ENCODE data around the gene RNF223.

Gene RNF223

DNA sequence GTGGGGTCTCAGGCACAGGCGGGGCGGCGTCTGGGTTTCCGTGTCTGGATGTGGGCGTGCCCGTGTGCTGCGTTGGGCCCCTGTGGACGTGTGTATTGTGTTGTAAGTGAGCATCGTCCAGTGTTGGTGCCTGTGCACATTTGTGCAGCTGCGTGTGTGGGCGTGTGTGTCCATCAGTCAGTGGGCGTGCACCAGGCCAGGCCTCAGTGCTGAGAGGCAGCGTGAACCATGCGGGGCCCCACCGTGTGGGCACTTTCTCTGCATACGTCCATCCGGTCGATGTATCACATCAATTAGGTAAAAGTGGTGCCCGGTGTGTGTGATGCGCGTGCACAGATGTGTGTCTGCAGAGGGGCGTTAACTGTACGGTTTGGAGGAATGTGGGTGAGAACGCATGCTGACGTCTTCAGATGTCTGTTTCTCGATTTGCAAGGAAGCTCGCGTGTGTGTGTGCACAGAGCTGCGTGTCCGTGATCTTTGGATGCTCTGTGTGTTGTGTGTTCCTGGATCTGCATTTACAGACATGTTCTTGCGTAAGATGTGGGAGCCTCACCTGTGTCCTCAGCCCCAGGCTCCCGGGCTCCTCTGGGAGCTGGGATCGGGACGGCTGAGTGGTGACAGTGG, 29.5 kb downstream of the RNF223 start:
- Histone ChIP-seq H3K4me2 (ENCODE audit: insufficient read depth, low read length, poor library complexity, severe bottlenecking) (no peak overlapping the region), H4K8ac (ENCODE audit: low read depth, low read length) (no peak overlapping the region), H3K18ac (ENCODE audit: low read length) (peak overlapping the region; percentile 11), H3K79me1 (ENCODE audit: low read depth, low read length) (peaks cover 34% of the 10 kb centered on the region), H2BK120ac (ENCODE audit: low read depth, low read length) (no peak overlapping the region), H3K9ac (ENCODE audit: low read depth, low read length, poor library complexity) (no peak overlapping the region), H3K23ac (ENCODE audit: low read depth, low read length, poor library complexity) (peak overlapping the region; percentile 6), H2BK5ac (ENCODE audit: low read length) (no peak overlapping the region), H3K4me1 (ENCODE audit: control insufficient read depth in 2 of 2, insufficient read depth in 1 of 2, low read depth in 1 of 2, low read length in 2 of 2) (peaks cover 0 to 7% of the 10 kb centered on the region in 2 donors), H3K27ac (replicated peaks; ENCODE audit: low read length) (no peak overlapping the region), H3K4me3 (ENCODE audit: low read length in 2 of 2) (no peak overlapping the region), H3K27me3 (ENCODE audit: control insufficient read depth in 3 of 3, insufficient read depth in 3 of 3, low read depth in 1 of 3, low read length in 3 of 3) (no peaks in the 10 kb centered on the region), H3K9me3 (replicated peaks in 1 of 2; ENCODE audit: control insufficient read depth in 2 of 2, insufficient read depth in 1 of 2, low read depth in 1 of 2, low read length in 2 of 2) (no peaks in the 10 kb centered on the region), H2BK12ac (ENCODE audit: low read length) (no peak overlapping the region), H3K14ac (ENCODE audit: low read length) (no peak overlapping the region), H4K91ac (ENCODE audit: low read depth, low read length, poor library complexity) (no peak overlapping the region), H3K36me3 (replicated peaks in 1 of 2; ENCODE audit: control insufficient read depth in 2 of 2, insufficient read depth in 2 of 2, low read length in 2 of 2) (peaks cover 50 to 71% of the 10 kb centered on the region in 2 donors), H2AFZ (ENCODE audit: low read length) (no peak overlapping the region), H2BK15ac (ENCODE audit: low read length) (no peak overlapping the region), H2AK5ac (ENCODE audit: low read depth, low read length) (no peak overlapping the region), H3K4ac (ENCODE audit: low read length) (no peak overlapping the region)
- DNase-seq (ENCODE audit: low spot score) = no peak
- no CpG with 5 or more reads among the region's 34 CpGs for WGBS, 2 donors (ENCODE audit: extremely low coverage in 2 of 2, insufficient read length in 2 of 2, insufficient replicate concordance in 1 of 2)

DNA sequence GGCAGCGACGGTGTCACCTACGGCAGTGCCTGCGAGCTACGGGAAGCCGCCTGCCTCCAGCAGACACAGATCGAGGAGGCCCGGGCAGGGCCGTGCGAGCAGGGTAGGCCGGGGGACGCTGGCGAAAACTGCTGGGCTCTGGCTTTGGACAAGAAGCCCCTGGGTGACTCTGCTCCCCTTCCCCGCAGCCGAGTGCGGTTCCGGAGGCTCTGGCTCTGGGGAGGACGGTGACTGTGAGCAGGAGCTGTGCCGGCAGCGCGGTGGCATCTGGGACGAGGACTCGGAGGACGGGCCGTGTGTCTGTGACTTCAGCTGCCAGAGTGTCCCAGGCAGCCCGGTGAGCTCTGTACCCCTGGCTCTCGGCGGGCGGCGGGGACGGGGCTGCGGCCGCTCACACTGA, 30.2 kb downstream of the RNF223 start:
- H3K36me3 ChIP-seq (replicated peaks in 1 of 2; ENCODE audit: control insufficient read depth in 2 of 2, insufficient read depth in 2 of 2, low read length in 2 of 2) = peaks cover 47 to 66% of the 10 kb centered on the region in 2 donors
- H2BK5ac ChIP-seq (ENCODE audit: low read length) = no peak overlapping the region
- H3K27me3 ChIP-seq (ENCODE audit: control insufficient read depth in 3 of 3, insufficient read depth in 3 of 3, low read depth in 1 of 3, low read length in 3 of 3) = no peaks in the 10 kb centered on the region
- H3K79me1 ChIP-seq (ENCODE audit: low read depth, low read length) = peaks cover 34% of the 10 kb centered on the region
- WGBS, 2 donors (ENCODE audit: extremely low coverage in 2 of 2, insufficient read length in 2 of 2, insufficient replicate concordance in 1 of 2) = no CpG with 5 or more reads among the region's 33 CpGs
- H3K18ac ChIP-seq (ENCODE audit: low read length) = no peak overlapping the region
- H2BK15ac ChIP-seq (ENCODE audit: low read length) = no peak overlapping the region
- H3K4ac ChIP-seq (ENCODE audit: low read length) = no peak overlapping the region
- no peak overlapping the region for H3K4me2 ChIP-seq (ENCODE audit: insufficient read depth, low read length, poor library complexity, severe bottlenecking)
- no peak overlapping the region for H2AFZ ChIP-seq (ENCODE audit: low read length)
- no peak for DNase-seq (ENCODE audit: low spot score)
- peak overlapping the region; percentile 31 for H3K23ac ChIP-seq (ENCODE audit: low read depth, low read length, poor library complexity)
- H4K8ac ChIP-seq (ENCODE audit: low read depth, low read length) = no peak overlapping the region
- H2BK12ac ChIP-seq (ENCODE audit: low read length) = no peak overlapping the region
- no peak overlapping the region for H2BK120ac ChIP-seq (ENCODE audit: low read depth, low read length)
- no peaks in the 10 kb centered on the region for H3K9me3 ChIP-seq (replicated peaks in 1 of 2; ENCODE audit: control insufficient read depth in 2 of 2, insufficient read depth in 1 of 2, low read depth in 1 of 2, low read length in 2 of 2)
- no peak overlapping the region for H3K27ac ChIP-seq (replicated peaks; ENCODE audit: low read length)
- H3K4me1 ChIP-seq (ENCODE audit: control insufficient read depth in 2 of 2, insufficient read depth in 1 of 2, low read depth in 1 of 2, low read length in 2 of 2) = peaks cover 2 to 11% of the 10 kb centered on the region in 2 donors
- H3K14ac ChIP-seq (ENCODE audit: low read length) = no peak overlapping the region
- no peak overlapping the region for H3K4me3 ChIP-seq (ENCODE audit: low read length in 2 of 2)
- H3K9ac ChIP-seq (ENCODE audit: low read depth, low read length, poor library complexity) = no peak overlapping the region
- no peak overlapping the region for H2AK5ac ChIP-seq (ENCODE audit: low read depth, low read length)
- no peak overlapping the region for H4K91ac ChIP-seq (ENCODE audit: low read depth, low read length, poor library complexity)

DNA sequence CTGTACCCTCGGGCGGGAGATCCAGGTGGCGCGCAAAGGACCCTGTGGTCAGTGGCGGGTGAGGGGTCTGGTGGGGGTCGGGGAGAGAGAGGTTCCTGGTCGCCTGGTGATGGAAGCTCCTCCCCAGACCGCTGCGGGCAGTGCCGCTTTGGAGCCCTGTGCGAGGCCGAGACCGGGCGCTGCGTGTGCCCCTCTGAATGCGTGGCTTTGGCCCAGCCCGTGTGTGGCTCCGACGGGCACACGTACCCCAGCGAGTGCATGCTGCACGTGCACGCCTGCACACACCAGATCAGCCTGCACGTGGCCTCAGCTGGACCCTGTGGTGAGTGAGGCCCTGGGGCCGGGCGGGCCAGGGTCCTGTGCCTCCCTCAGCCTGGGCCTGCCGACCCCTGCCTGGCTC, 30.7 kb downstream of the RNF223 start:
- DNase-seq (ENCODE audit: low spot score) = no peak
- H3K27ac ChIP-seq (replicated peaks; ENCODE audit: low read length) = no peak overlapping the region
- H2AK5ac ChIP-seq (ENCODE audit: low read depth, low read length) = no peak overlapping the region
- no CpG with 5 or more reads among the region's 27 CpGs for WGBS, 2 donors (ENCODE audit: extremely low coverage in 2 of 2, insufficient read length in 2 of 2, insufficient replicate concordance in 1 of 2)
- no peak overlapping the region for H2BK15ac ChIP-seq (ENCODE audit: low read length)
- H4K91ac ChIP-seq (ENCODE audit: low read depth, low read length, poor library complexity) = no peak overlapping the region
- no peak overlapping the region for H3K4me2 ChIP-seq (ENCODE audit: insufficient read depth, low read length, poor library complexity, severe bottlenecking)
- H3K4me3 ChIP-seq (ENCODE audit: low read length in 2 of 2) = no peak overlapping the region
- no peak overlapping the region for H3K4ac ChIP-seq (ENCODE audit: low read length)
- H2BK12ac ChIP-seq (ENCODE audit: low read length) = no peak overlapping the region
- peaks cover 34% of the 10 kb centered on the region for H3K79me1 ChIP-seq (ENCODE audit: low read depth, low read length)
- no peaks in the 10 kb centered on the region for H3K27me3 ChIP-seq (ENCODE audit: control insufficient read depth in 3 of 3, insufficient read depth in 3 of 3, low read depth in 1 of 3, low read length in 3 of 3)
- no peak overlapping the region for H3K18ac ChIP-seq (ENCODE audit: low read length)
- H3K9ac ChIP-seq (ENCODE audit: low read depth, low read length, poor library complexity) = peak overlapping the region; percentile 60
- no peaks in the 10 kb centered on the region for H3K9me3 ChIP-seq (replicated peaks in 1 of 2; ENCODE audit: control insufficient read depth in 2 of 2, insufficient read depth in 1 of 2, low read depth in 1 of 2, low read length in 2 of 2)
- peak overlapping the region; percentile 31 for H3K23ac ChIP-seq (ENCODE audit: low read depth, low read length, poor library complexity)
- H3K36me3 ChIP-seq (replicated peaks in 1 of 2; ENCODE audit: control insufficient read depth in 2 of 2, insufficient read depth in 2 of 2, low read length in 2 of 2) = peaks cover 48 to 65% of the 10 kb centered on the region in 2 donors
- peak overlapping the region; percentile 43 for H4K8ac ChIP-seq (ENCODE audit: low read depth, low read length)
- no peak overlapping the region for H3K14ac ChIP-seq (ENCODE audit: low read length)
- H2BK5ac ChIP-seq (ENCODE audit: low read length) = peak overlapping the region; percentile 75
- no peak overlapping the region for H2BK120ac ChIP-seq (ENCODE audit: low read depth, low read length)
- peaks cover 2 to 13% of the 10 kb centered on the region in 2 donors for H3K4me1 ChIP-seq (ENCODE audit: control insufficient read depth in 2 of 2, insufficient read depth in 1 of 2, low read depth in 1 of 2, low read length in 2 of 2)
- no peak overlapping the region for H2AFZ ChIP-seq (ENCODE audit: low read length)

DNA sequence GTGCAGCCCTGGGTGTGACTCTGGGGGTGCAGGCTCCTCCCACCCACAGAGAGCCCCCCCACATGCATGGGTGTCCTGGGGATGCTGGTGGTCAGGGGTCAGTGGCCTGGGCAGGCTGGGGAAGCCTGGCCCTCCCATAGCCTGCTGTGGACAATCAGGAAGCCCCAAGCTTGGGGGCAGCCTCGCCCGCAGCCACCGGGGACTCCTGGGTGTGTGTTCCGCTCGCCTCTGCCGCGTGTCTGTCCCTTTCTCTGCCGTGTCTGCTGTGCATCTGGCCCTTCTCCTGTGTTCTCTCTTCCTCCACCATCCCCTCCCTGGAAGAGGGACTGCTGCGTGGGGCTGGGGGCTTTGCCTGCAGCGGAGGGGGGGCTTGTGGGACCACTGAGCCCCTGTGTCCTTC, 31.3 kb downstream of the RNF223 start:
- no peak overlapping the region for H2AK5ac ChIP-seq (ENCODE audit: low read depth, low read length)
- H2BK5ac ChIP-seq (ENCODE audit: low read length) = peak overlapping the region; percentile 75
- peak overlapping the region; percentile 80 for H3K23ac ChIP-seq (ENCODE audit: low read depth, low read length, poor library complexity)
- no peak overlapping the region for H3K4me2 ChIP-seq (ENCODE audit: insufficient read depth, low read length, poor library complexity, severe bottlenecking)
- H3K27ac ChIP-seq (replicated peaks; ENCODE audit: low read length) = no peak overlapping the region
- no peaks in the 10 kb centered on the region for H3K9me3 ChIP-seq (replicated peaks in 1 of 2; ENCODE audit: control insufficient read depth in 2 of 2, insufficient read depth in 1 of 2, low read depth in 1 of 2, low read length in 2 of 2)
- no peak overlapping the region for H4K91ac ChIP-seq (ENCODE audit: low read depth, low read length, poor library complexity)
- H3K36me3 ChIP-seq (replicated peaks in 1 of 2; ENCODE audit: control insufficient read depth in 2 of 2, insufficient read depth in 2 of 2, low read length in 2 of 2) = peaks cover 49 to 67% of the 10 kb centered on the region in 2 donors
- H4K8ac ChIP-seq (ENCODE audit: low read depth, low read length) = no peak overlapping the region
- no peak overlapping the region for H2BK12ac ChIP-seq (ENCODE audit: low read length)
- no peak overlapping the region for H2BK15ac ChIP-seq (ENCODE audit: low read length)
- DNase-seq (ENCODE audit: low spot score) = no peak
- H3K4me3 ChIP-seq (ENCODE audit: low read length in 2 of 2) = no peak overlapping the region
- H2BK120ac ChIP-seq (ENCODE audit: low read depth, low read length) = no peak overlapping the region
- H3K9ac ChIP-seq (ENCODE audit: low read depth, low read length, poor library complexity) = peak overlapping the region; percentile 72
- WGBS, 2 donors (ENCODE audit: extremely low coverage in 2 of 2, insufficient read length in 2 of 2, insufficient replicate concordance in 1 of 2) = no CpG with 5 or more reads among the region's 10 CpGs
- peaks cover 2 to 19% of the 10 kb centered on the region in 2 donors for H3K4me1 ChIP-seq (ENCODE audit: control insufficient read depth in 2 of 2, insufficient read depth in 1 of 2, low read depth in 1 of 2, low read length in 2 of 2)
- peaks cover 34% of the 10 kb centered on the region for H3K79me1 ChIP-seq (ENCODE audit: low read depth, low read length)
- no peak overlapping the region for H3K18ac ChIP-seq (ENCODE audit: low read length)
- no peak overlapping the region for H2AFZ ChIP-seq (ENCODE audit: low read length)
- H3K4ac ChIP-seq (ENCODE audit: low read length) = peak overlapping the region; percentile 23
- no peaks in the 10 kb centered on the region for H3K27me3 ChIP-seq (ENCODE audit: control insufficient read depth in 3 of 3, insufficient read depth in 3 of 3, low read depth in 1 of 3, low read length in 3 of 3)
- no peak overlapping the region for H3K14ac ChIP-seq (ENCODE audit: low read length)

All from neuronal stem cell (in vitro differentiated cells).